Measurements from ENCODE around the gene FOXP4. TPM values are rescaled to one million over a fixed set of nuclear protein-coding genes. Genes with fewer than 3 reads are reported as not detected.
A peak's percentile ranks its signal among the peaks of the same experiment; 100 is the strongest.

The FOXP4 gene
- total RNA-seq, 2 experiments from 2014 or later: 11.1 to 11.3 TPM

GRCh38 chr6:41621802-41622201 is 75.6 kb downstream of the FOXP4 start:
- Mint-ChIP-seq H3K9me3 (peaks cover 6% of the 10 kb centered on the region), H3K36me3 (peaks cover 2% of the 10 kb centered on the region), H3K27me3 (peaks cover 7% of the 10 kb centered on the region), H3K4me3 (no peak overlapping the region), H3K4me1 (peaks cover 10% of the 10 kb centered on the region), H3K27ac (no peak overlapping the region)
- DNase-seq: no peak

- H3K27me3 Mint-ChIP-seq: peaks cover 7% of the 10 kb centered on the region
- H3K36me3 Mint-ChIP-seq: peaks cover 2% of the 10 kb centered on the region
- H3K4me1 Mint-ChIP-seq: peaks cover 11% of the 10 kb centered on the region
- no peak overlapping the region for H3K4me3 Mint-ChIP-seq
- no peak for DNase-seq
- peaks cover 6% of the 10 kb centered on the region for H3K9me3 Mint-ChIP-seq
- no peak overlapping the region for H3K27ac Mint-ChIP-seq
Observed at GRCh38 chr6:41622206-41622988, 76.2 kb downstream of the FOXP4 start.

- no peak for DNase-seq
- Mint-ChIP-seq H3K36me3 (peaks cover 2% of the 10 kb centered on the region), H3K27me3 (peaks cover 7% of the 10 kb centered on the region), H3K4me3 (no peak overlapping the region), H3K4me1 (peaks cover 11% of the 10 kb centered on the region), H3K9me3 (peaks cover 6% of the 10 kb centered on the region), H3K27ac (no peak overlapping the region)
Observed at GRCh38 chr6:41623330-41623729, 77.1 kb downstream of the FOXP4 start.

GRCh38 chr6:41624621-41625380 is 78.6 kb downstream of the FOXP4 start:
- Mint-ChIP-seq H3K27me3 (peaks cover 4% of the 10 kb centered on the region), H3K36me3 (peaks cover 2% of the 10 kb centered on the region), H3K4me1 (peaks cover 11% of the 10 kb centered on the region), H3K9me3 (peaks cover 6% of the 10 kb centered on the region), H3K27ac (no peak overlapping the region), H3K4me3 (no peak overlapping the region)
- DNase-seq: no peak

GRCh38 chr6:41625442-41625841 is 79.3 kb downstream of the FOXP4 start:
- no peak for DNase-seq
- no peak overlapping the region for H3K27ac Mint-ChIP-seq

GRCh38 chr6:41626022-41626421 is 79.8 kb downstream of the FOXP4 start:
- peaks cover 5% of the 10 kb centered on the region for H3K9me3 Mint-ChIP-seq
- H3K4me3 Mint-ChIP-seq: no peak overlapping the region
- peaks cover under 1% of the 10 kb centered on the region for H3K27me3 Mint-ChIP-seq
- H3K4me1 Mint-ChIP-seq: peaks cover 11% of the 10 kb centered on the region
- no peak overlapping the region for H3K27ac Mint-ChIP-seq
- peaks cover 2% of the 10 kb centered on the region for H3K36me3 Mint-ChIP-seq
- no peak for DNase-seq

More at GRCh38 chr6:41625442-41625841, 79.3 kb downstream of the FOXP4 start:
- H3K4me1 Mint-ChIP-seq: peaks cover 11% of the 10 kb centered on the region
- no peak overlapping the region for H3K4me3 Mint-ChIP-seq
- H3K36me3 Mint-ChIP-seq: peaks cover 2% of the 10 kb centered on the region
- H3K9me3 Mint-ChIP-seq: peaks cover 6% of the 10 kb centered on the region
- peaks cover 4% of the 10 kb centered on the region for H3K27me3 Mint-ChIP-seq

- no peak overlapping the region for H3K4me3 Mint-ChIP-seq
- H3K27ac Mint-ChIP-seq: no peak overlapping the region
- no peaks in the 10 kb centered on the region for H3K27me3 Mint-ChIP-seq
- H3K4me1 Mint-ChIP-seq: peaks cover 11% of the 10 kb centered on the region
- DNase-seq: no peak
- H3K36me3 Mint-ChIP-seq: no peaks in the 10 kb centered on the region
- no peaks in the 10 kb centered on the region for H3K9me3 Mint-ChIP-seq
Observed at GRCh38 chr6:41626917-41627316, 80.7 kb downstream of the FOXP4 start.

- Mint-ChIP-seq H3K27me3 (no peaks in the 10 kb centered on the region), H3K9me3 (no peaks in the 10 kb centered on the region), H3K4me3 (no peak overlapping the region), H3K27ac (no peak overlapping the region), H3K4me1 (peaks cover 11% of the 10 kb centered on the region), H3K36me3 (no peaks in the 10 kb centered on the region)
- DNase-seq: no peak
Observed at GRCh38 chr6:41629128-41629527, 82.9 kb downstream of the FOXP4 start.

- Mint-ChIP-seq H3K4me1 (peaks cover 9% of the 10 kb centered on the region), H3K27me3 (peaks cover under 1% of the 10 kb centered on the region), H3K36me3 (no peaks in the 10 kb centered on the region), H3K9me3 (no peaks in the 10 kb centered on the region), H3K27ac (no peak overlapping the region), H3K4me3 (no peak overlapping the region)
- no peak for DNase-seq
Observed at GRCh38 chr6:41630069-41630468, 83.9 kb downstream of the FOXP4 start.

GRCh38 chr6:41630946-41631345 is 84.8 kb downstream of the FOXP4 start:
- peaks cover 8% of the 10 kb centered on the region for H3K27me3 Mint-ChIP-seq
- no peak for DNase-seq
- no peaks in the 10 kb centered on the region for H3K9me3 Mint-ChIP-seq
- no peak overlapping the region for H3K27ac Mint-ChIP-seq
- peaks cover 2% of the 10 kb centered on the region for H3K4me1 Mint-ChIP-seq
- no peaks in the 10 kb centered on the region for H3K36me3 Mint-ChIP-seq
- no peak overlapping the region for H3K4me3 Mint-ChIP-seq

GRCh38 chr6:41633056-41633634 is 87.0 kb downstream of the FOXP4 start:
- H3K27me3 Mint-ChIP-seq: peaks cover 24% of the 10 kb centered on the region
- H3K4me3 Mint-ChIP-seq: no peak overlapping the region
- H3K36me3 Mint-ChIP-seq: no peaks in the 10 kb centered on the region
- no peak for DNase-seq
- H3K4me1 Mint-ChIP-seq: no peaks in the 10 kb centered on the region
- no peak overlapping the region for H3K27ac Mint-ChIP-seq
- H3K9me3 Mint-ChIP-seq: no peaks in the 10 kb centered on the region

- peaks cover 3% of the 10 kb centered on the region for H3K4me1 Mint-ChIP-seq
- H3K9me3 Mint-ChIP-seq: no peaks in the 10 kb centered on the region
- H3K27me3 Mint-ChIP-seq: peaks cover 38% of the 10 kb centered on the region
- DNase-seq: no peak
- H3K36me3 Mint-ChIP-seq: no peaks in the 10 kb centered on the region
- no peak overlapping the region for H3K27ac Mint-ChIP-seq
- H3K4me3 Mint-ChIP-seq: no peak overlapping the region
Observed at GRCh38 chr6:41634657-41635056, 88.5 kb downstream of the FOXP4 start.

GRCh38 chr6:41635365-41635764 is 89.2 kb downstream of the FOXP4 start:
- Mint-ChIP-seq H3K27ac (no peak overlapping the region), H3K9me3 (no peaks in the 10 kb centered on the region), H3K27me3 (peaks cover 45% of the 10 kb centered on the region), H3K4me3 (no peak overlapping the region), H3K4me1 (peaks cover 3% of the 10 kb centered on the region), H3K36me3 (no peaks in the 10 kb centered on the region)
- DNase-seq: no peak

GRCh38 chr6:41636833-41637193 is 90.6 kb downstream of the FOXP4 start:
- no peak overlapping the region for H3K4me3 Mint-ChIP-seq
- H3K27me3 Mint-ChIP-seq: peaks cover 53% of the 10 kb centered on the region
- H3K36me3 Mint-ChIP-seq: no peaks in the 10 kb centered on the region
- peaks cover 3% of the 10 kb centered on the region for H3K4me1 Mint-ChIP-seq
- H3K27ac Mint-ChIP-seq: no peak overlapping the region
- no peaks in the 10 kb centered on the region for H3K9me3 Mint-ChIP-seq
- DNase-seq: no peak

- Mint-ChIP-seq H3K27ac (no peak overlapping the region), H3K36me3 (no peaks in the 10 kb centered on the region), H3K9me3 (no peaks in the 10 kb centered on the region), H3K4me1 (peaks cover 3% of the 10 kb centered on the region), H3K4me3 (peak overlapping the region; percentile 64), H3K27me3 (peaks cover 55% of the 10 kb centered on the region)
- no peak for DNase-seq
Observed at GRCh38 chr6:41637194-41638001, 91.2 kb downstream of the FOXP4 start.

All from activated naive CD8-positive, alpha-beta T cell treated with anti-CD3 and anti-CD28 coated beads for 36 hours (primary cell).